ENCODE results near the gene RPS19BP1.

RPS19BP1 gene

DNA sequence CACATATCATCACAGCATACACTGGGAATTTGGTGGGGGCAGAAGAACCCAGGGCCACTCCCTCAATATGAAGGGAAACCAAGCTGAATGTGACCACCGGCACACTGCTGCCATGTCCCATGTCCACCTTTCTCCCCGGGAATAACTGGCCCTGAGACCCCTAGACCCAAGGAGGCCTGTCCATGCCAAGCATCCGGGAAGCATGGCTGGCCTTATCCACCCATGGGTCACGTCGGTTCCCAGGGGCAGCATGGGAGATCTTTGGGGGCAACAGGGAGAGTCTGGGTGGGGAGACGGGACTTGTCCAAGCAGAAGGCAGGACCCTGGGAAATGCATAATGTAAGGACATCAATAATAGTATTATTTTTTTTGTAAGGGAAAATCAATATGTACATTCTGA is 40.9 kb downstream of the RPS19BP1 start:
- no peak overlapping the region for H3K4me3 ChIP-seq (ENCODE audit: low read depth, low read length)
- H3K27me3 ChIP-seq (replicated peaks): no peaks in the 10 kb centered on the region
- no peak for DNase-seq
- no peak overlapping the region for H3K27ac ChIP-seq
- in situ Hi-C loops (cut with HindIII; ENCODE audit: low pct_ligation_motif_present, low sequenced_read_pairs): no loop called here
- TF ChIP-seq CTCF (IDR thresholded peaks at IDR 0.05; ENCODE audit: low read depth, low read length, missing control alignments): no peak
- H3K36me3 ChIP-seq (replicated peaks): no peaks in the 10 kb centered on the region

- H3K4me3 ChIP-seq (ENCODE audit: low read depth, low read length): no peak overlapping the region
- H3K27me3 ChIP-seq (replicated peaks): no peaks in the 10 kb centered on the region
- no peak for TF ChIP-seq CTCF (IDR thresholded peaks at IDR 0.05; ENCODE audit: low read depth, low read length, missing control alignments)
- H3K27ac ChIP-seq: no peak overlapping the region
- no peaks in the 10 kb centered on the region for H3K36me3 ChIP-seq (replicated peaks)
- no peak for DNase-seq
- in situ Hi-C loops (cut with HindIII; ENCODE audit: low pct_ligation_motif_present, low sequenced_read_pairs): no loop called here
Measured at GRCh38 chr22:39490966-39491680, 41.4 kb downstream of the RPS19BP1 start.

DNA sequence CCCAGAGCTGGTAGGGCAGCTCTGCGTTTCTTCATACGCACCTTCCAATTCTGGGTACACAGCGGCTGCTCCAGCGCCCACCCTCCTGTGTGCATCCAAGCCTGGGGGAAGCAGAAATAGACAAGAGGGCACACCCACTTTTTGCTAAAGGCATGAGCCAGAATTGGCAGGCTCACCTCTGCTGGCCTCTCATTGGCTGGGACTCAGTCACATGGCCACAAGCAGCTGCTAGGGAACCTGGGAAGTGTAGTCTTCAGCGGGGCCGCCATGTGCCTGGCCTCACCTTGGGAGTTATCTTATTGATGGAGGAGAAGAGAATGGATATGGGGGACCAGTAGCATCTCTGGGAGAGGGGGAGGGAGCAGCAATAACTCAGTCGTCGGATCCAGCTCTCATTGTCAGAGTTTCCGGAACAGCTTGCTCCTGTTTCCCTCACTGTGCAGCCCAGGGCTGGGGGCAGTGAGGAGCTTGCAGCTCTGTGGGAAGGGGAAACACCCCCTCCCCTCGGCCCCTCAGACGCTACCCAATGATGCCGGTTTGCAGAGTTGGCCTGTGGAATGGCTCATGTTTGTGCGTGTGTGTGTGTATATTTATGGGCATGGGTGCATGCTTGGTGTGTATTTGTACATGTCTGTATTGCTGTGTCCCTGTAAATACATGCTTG is 42.3 kb downstream of the RPS19BP1 start:
- DNase-seq: peak; percentile 61
- in situ Hi-C loops (cut with HindIII; ENCODE audit: low pct_ligation_motif_present, low sequenced_read_pairs): no loop called here
- no peak overlapping the region for H3K4me3 ChIP-seq (ENCODE audit: low read depth, low read length)
- H3K36me3 ChIP-seq (replicated peaks): no peaks in the 10 kb centered on the region
- TF ChIP-seq CTCF (IDR thresholded peaks at IDR 0.05; ENCODE audit: low read depth, low read length, missing control alignments): no peak
- H3K27ac ChIP-seq: no peak overlapping the region
- no peaks in the 10 kb centered on the region for H3K27me3 ChIP-seq (replicated peaks)

- TF ChIP-seq CTCF (IDR thresholded peaks at IDR 0.05; ENCODE audit: low read depth, low read length, missing control alignments): no peak
- H3K4me3 ChIP-seq (ENCODE audit: low read depth, low read length): no peak overlapping the region
- H3K27ac ChIP-seq: no peak overlapping the region
- no peaks in the 10 kb centered on the region for H3K27me3 ChIP-seq (replicated peaks)
- no peaks in the 10 kb centered on the region for H3K36me3 ChIP-seq (replicated peaks)
- in situ Hi-C loops (cut with HindIII; ENCODE audit: low pct_ligation_motif_present, low sequenced_read_pairs): no loop called here
- DNase-seq: no peak
Measured at GRCh38 chr22:39489094-39490068, 43.2 kb downstream of the RPS19BP1 start.

GRCh38 chr22:39488563-39489083 is 43.9 kb downstream of the RPS19BP1 start:
- Histone ChIP-seq H3K36me3 (replicated peaks) (no peaks in the 10 kb centered on the region), H3K27me3 (replicated peaks) (no peaks in the 10 kb centered on the region), H3K27ac (no peak overlapping the region), H3K4me3 (ENCODE audit: low read depth, low read length) (no peak overlapping the region)
- no peak for TF ChIP-seq CTCF (IDR thresholded peaks at IDR 0.05; ENCODE audit: low read depth, low read length, missing control alignments)
- in situ Hi-C loops (cut with HindIII; ENCODE audit: low pct_ligation_motif_present, low sequenced_read_pairs): no loop called here
- no peak for DNase-seq
